NT2/D1 (cell line): ENCODE data around the gene KRTAP10-3.
"Not testable (repeated sequence)": the region's sequence is repeated elsewhere in the genome, so short reads cannot be mapped to it uniquely, and the experiment has no call there.

Source experiments
- DNase-seq: peaks from one replicate; pipeline ENCODE4 v3.0.0-alpha.2; 2011; ENCODE audit warnings: low read depth, low spot score
- H3K27me3 ChIP-seq: 2 replicates; pipeline ENCODE4 v1.6.0; 2011; ENCODE audit warnings: mild to moderate bottlenecking; ENCODE audit not compliant: insufficient read length, insufficient read depth
- H3K36me3 ChIP-seq: 2 replicates; pipeline ENCODE4 v1.6.1; 2011; ENCODE audit warnings: mild to moderate bottlenecking, low read length, mixed read lengths; ENCODE audit not compliant: insufficient read depth, insufficient read length
- H3K4me1 ChIP-seq: 2 replicates; pipeline ENCODE4 v1.5.1; 2011; ENCODE audit not compliant: insufficient read depth, insufficient read length
- H3K4me3 ChIP-seq: 2 replicates; pipeline ENCODE4 v1.5.1; 2011; ENCODE audit warnings: low read depth; ENCODE audit not compliant: insufficient read length
- H3K9ac ChIP-seq: 2 replicates; pipeline ENCODE4 v1.6.0; 2011; ENCODE audit warnings: low read depth; ENCODE audit not compliant: insufficient read length
- H3K9me3 ChIP-seq: 2 replicates; pipeline ENCODE4 v1.5.1; 2011; ENCODE audit warnings: mild to moderate bottlenecking, low read length; ENCODE audit not compliant: insufficient read depth
- SUZ12 ChIP-seq: IDR thresholded peaks from 2 replicates; pipeline ENCODE4 v1.6.1; 2011; ENCODE audit not compliant: insufficient read length, insufficient read depth; ENCODE audit errors: extremely low read depth
- YY1 ChIP-seq: IDR thresholded peaks from 2 replicates; pipeline ENCODE4 v1.6.1; 2011; ENCODE audit not compliant: insufficient read length, insufficient read depth
- ZNF274 ChIP-seq: IDR thresholded peaks from 2 replicates; pipeline ENCODE4 v1.6.1; 2011; ENCODE audit warnings: mild to moderate bottlenecking, low read depth, low read length

Gene KRTAP10-3

GRCh38 chr21:44592446-44593311 lies 34.1 kb upstream of the KRTAP10-3 start, which contains the start of gene KRTAP10-6:
Gene KRTAP10-6 (minus strand): TSS chr21:44592505. CDS start chr21:44592484, 21 bp downstream.
- no peak for TF ChIP-seq YY1
- no peak for TF ChIP-seq ZNF274
- H3K36me3 ChIP-seq: no peaks in the 10 kb centered on the region
- peaks cover 11% of the 10 kb centered on the region for H3K4me1 ChIP-seq
- DNase-seq: no peak
- H3K9ac ChIP-seq: no peak within 1 kb of the TSS
- no peak within 1 kb of the TSS for H3K4me3 ChIP-seq
- H3K9me3 ChIP-seq: no peaks in the 10 kb centered on the region
- H3K27me3 ChIP-seq: no peaks in the 10 kb centered on the region

DNA sequence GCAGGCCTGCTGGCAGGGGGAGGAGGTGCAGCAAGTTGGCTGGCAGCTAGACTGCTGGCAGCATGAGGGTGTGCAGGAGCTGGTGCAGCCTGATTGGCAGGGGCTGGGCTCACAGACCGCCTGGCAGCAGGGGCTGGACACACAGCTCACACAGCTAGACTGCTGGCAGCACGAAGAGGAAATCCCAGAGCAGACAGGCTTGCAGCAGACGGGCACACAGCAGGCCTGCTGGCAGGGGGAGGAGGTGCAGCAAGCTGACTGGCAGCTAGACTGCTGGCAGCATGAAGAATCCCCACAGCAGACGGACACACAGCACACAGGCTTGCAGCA lies 33.2 kb upstream of the KRTAP10-3 start:
- H3K4me1 ChIP-seq: peaks cover 11% of the 10 kb centered on the region
- H3K36me3 ChIP-seq, DNase-seq, H3K27me3 ChIP-seq, H3K4me3 ChIP-seq, H3K9ac ChIP-seq, H3K9me3 ChIP-seq: not testable (repeated sequence)

DNA sequence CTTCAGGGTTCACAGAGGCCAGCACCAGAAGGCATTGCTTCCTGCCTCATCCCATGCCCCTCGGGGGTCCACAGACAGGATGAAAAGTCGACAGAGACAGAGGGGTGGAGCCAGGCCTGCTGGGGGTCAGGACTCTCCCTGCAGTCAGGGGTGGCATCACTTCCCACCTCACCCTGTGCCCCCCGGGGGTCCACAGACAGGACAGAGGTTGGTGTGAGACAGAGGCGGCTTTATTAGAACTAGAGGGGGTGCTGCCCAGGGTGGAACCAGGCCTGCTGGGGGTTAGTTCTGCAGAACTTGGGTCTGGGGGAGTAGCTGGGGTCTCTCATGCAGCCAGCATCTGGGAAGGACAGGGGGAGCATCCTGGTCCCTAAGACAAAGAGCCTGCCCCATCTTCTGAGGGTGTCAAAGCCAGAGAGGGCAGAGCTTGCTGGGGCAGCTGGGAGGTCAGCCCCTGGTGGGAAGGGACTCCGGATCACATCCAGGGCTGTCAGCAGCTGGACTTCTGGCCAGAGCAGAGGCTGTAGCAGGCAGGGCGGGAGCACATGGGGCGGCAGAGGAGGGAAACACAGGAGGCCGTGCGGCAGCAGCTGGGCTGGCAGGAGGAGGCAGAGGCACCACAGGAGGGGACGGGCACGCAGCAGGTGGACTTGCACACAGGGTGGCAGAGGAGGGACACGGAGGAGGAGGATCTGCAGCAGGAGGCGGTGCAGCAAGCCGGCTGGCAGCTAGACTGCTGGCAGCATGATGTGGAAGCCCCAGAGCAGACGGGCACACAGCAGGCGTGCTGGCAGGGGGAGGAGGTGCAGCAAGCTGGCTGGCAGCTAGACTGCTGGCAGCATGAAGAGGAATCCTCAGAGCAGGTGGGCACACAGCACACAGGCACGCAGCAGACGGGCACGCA lies 32.6 kb upstream of the KRTAP10-3 start:
- not testable (repeated sequence) for DNase-seq, H3K36me3 ChIP-seq, H3K4me3 ChIP-seq, H3K9ac ChIP-seq, H3K9me3 ChIP-seq, H3K27me3 ChIP-seq
- peaks cover 11% of the 10 kb centered on the region for H3K4me1 ChIP-seq

GRCh38 chr21:44590311-44590721 lies 31.7 kb upstream of the KRTAP10-3 start:
- TF ChIP-seq ZNF274: no peak
- TF ChIP-seq YY1: no peak
- no peak for TF ChIP-seq SUZ12
- Histone ChIP-seq H3K9me3 (no peaks in the 10 kb centered on the region), H3K4me1 (peaks cover 11% of the 10 kb centered on the region), H3K4me3 (no peak overlapping the region), H3K9ac (peak overlapping the region; percentile 16), H3K36me3 (no peaks in the 10 kb centered on the region), H3K27me3 (no peaks in the 10 kb centered on the region)
- DNase-seq: no peak

GRCh38 chr21:44589586-44590305 lies 31.2 kb upstream of the KRTAP10-3 start:
- Histone ChIP-seq H3K9me3 (no peaks in the 10 kb centered on the region), H3K4me3 (no peak overlapping the region), H3K4me1 (peaks cover 11% of the 10 kb centered on the region), H3K9ac (peak overlapping the region; percentile 16), H3K36me3 (no peaks in the 10 kb centered on the region), H3K27me3 (no peaks in the 10 kb centered on the region)
- no peak for DNase-seq
- TF ChIP-seq SUZ12: no peak
- TF ChIP-seq ZNF274: no peak
- no peak for TF ChIP-seq YY1

DNA sequence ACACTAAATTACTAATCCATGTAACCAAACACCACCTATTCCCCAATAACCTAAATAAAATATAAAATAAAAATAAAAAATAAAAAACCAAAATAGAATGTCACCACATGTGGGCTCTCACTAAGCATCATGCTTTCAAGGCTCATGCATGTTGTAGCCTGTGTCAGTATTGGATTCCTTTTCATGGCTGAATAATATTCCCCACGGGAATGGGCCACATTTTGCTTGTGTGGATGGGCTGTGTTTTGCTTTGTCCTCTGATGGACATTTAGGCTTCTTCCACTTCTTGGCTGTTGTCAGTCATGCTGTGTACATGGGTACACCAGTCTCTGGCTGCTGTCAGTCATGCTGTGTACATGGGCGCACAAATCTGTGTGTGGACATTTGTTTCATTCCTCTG lies 30.5 kb upstream of the KRTAP10-3 start:
- H3K4me1 ChIP-seq: peaks cover 11% of the 10 kb centered on the region
- H3K9ac ChIP-seq: no peak overlapping the region
- no peak for TF ChIP-seq SUZ12
- no peak for TF ChIP-seq ZNF274
- TF ChIP-seq YY1: no peak
- H3K4me3 ChIP-seq: no peak overlapping the region
- no peak for DNase-seq
- no peaks in the 10 kb centered on the region for H3K9me3 ChIP-seq
- H3K27me3 ChIP-seq: no peaks in the 10 kb centered on the region
- no peaks in the 10 kb centered on the region for H3K36me3 ChIP-seq

DNA sequence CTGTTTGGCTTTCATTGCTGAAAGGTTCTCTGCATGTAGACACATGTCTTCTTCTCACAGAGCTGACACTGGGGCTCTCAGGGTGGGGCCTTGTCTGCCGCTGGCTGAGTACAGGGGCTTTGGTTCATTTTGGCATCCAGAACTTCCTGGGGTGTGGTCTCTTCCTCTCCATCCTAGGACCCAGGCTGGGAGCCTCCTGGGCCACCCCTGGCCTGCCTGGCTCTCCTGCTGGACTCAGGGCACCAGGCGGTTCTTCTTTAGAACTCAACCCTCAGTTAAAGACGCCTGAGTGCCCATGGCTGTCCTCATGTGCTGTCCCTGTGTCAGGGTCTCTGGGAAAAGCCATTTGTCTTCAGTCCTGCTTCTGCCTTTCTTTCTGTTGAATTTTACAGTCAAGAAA lies 27.3 kb upstream of the KRTAP10-3 start:
- no peak for TF ChIP-seq YY1
- TF ChIP-seq SUZ12: no peak
- TF ChIP-seq ZNF274: no peak
- Histone ChIP-seq H3K27me3 (no peaks in the 10 kb centered on the region), H3K9me3 (peaks cover 9% of the 10 kb centered on the region), H3K36me3 (no peaks in the 10 kb centered on the region), H3K4me3 (no peak overlapping the region), H3K4me1 (peaks cover 4% of the 10 kb centered on the region), H3K9ac (no peak overlapping the region)
- no peak for DNase-seq
